HEK293 (cell line): Measurements from ENCODE around the gene MYCN.

Source experiments
- CTCF ChIA-PET: fragments of 350-600 bp; formaldehyde crosslinking; extraction: SDS; loops from one replicate; lab custom pipeline; 2021; ENCODE audit warnings: antibody characterized with exemption; lab: Yijun Ruan, JAX
- POLR2A ChIA-PET: fragments of 300-600 bp; formaldehyde crosslinking; extraction: SDS; loops from one replicate; lab custom pipeline; 2020; ENCODE audit warnings: antibody characterized with exemption, inconsistent platforms; lab: Yijun Ruan, JAX
- H3K27ac ChIP-seq: fragments of 200-500 bp; sonication (Bioruptor generic); 2 replicates; pipeline ENCODE4 v1.5.1; 2014; ENCODE audit warnings: low read depth, low read length, control low read depth, inconsistent platforms; ENCODE audit errors: extremely low read depth
- H3K36me3 ChIP-seq, 2 experiments: fragments of 200-500 bp in 1 of 2; sonication (Bioruptor generic) in 1 of 2; 1 replicate in 1 of 2; 2 replicates in 1 of 2; pipeline ENCODE4 v1.5.1; 2014 to 2017; ENCODE audit warnings: inconsistent platforms in 2 of 2, low read length in 2 of 2; ENCODE audit not compliant: control insufficient read depth in 2 of 2, insufficient read depth in 1 of 2
- H3K4me1 ChIP-seq: fragments of 200-500 bp; sonication (Bioruptor generic); 2 replicates; pipeline ENCODE4 v1.5.1; 2014; ENCODE audit warnings: mild to moderate bottlenecking, low read length, inconsistent platforms; ENCODE audit not compliant: control insufficient read depth, insufficient read depth
- H3K4me3 ChIP-seq: 2 replicates; pipeline ENCODE4 v1.5.1; 2011; ENCODE audit warnings: low read depth, mild to moderate bottlenecking, control low read depth, low read length, moderate library complexity
- H3K9me3 ChIP-seq: fragments of 200-500 bp; sonication (Bioruptor generic); 2 replicates; pipeline ENCODE4 v1.5.1; 2014; ENCODE audit warnings: low read depth, low read length, inconsistent platforms; ENCODE audit not compliant: control insufficient read depth, insufficient read depth
- BCL6B ChIP-seq: fragments of 450-650 bp; formaldehyde crosslinking; IDR thresholded peaks from 2 replicates; pipeline ENCODE4 v1.5.1; 2017; ENCODE audit warnings: missing biosample characterization, missing genetic modification characterization
- ELK4 ChIP-seq: IDR thresholded peaks from 2 replicates; pipeline ENCODE4 v1.6.1; 2011; ENCODE audit warnings: mild to moderate bottlenecking, low read depth, low read length, borderline replicate concordance
- GLI4 ChIP-seq: fragments of 450-650 bp; formaldehyde crosslinking; IDR thresholded peaks from 2 replicates; pipeline ENCODE4 v1.5.1; 2016; ENCODE audit warnings: missing biosample characterization, missing genetic modification characterization
- KLF16 ChIP-seq: fragments of 450-650 bp; formaldehyde crosslinking; IDR thresholded peaks from 2 replicates; pipeline ENCODE4 v1.5.1; 2017; ENCODE audit warnings: missing biosample characterization, missing genetic modification characterization
- REPIN1 ChIP-seq: fragments of 450-650 bp; formaldehyde crosslinking; IDR thresholded peaks from 2 replicates; pipeline ENCODE4 v1.5.1; 2017; ENCODE audit warnings: missing biosample characterization, missing genetic modification characterization, low read depth
- ZFP3 ChIP-seq: fragments of 450-650 bp; formaldehyde crosslinking; IDR thresholded peaks from 2 replicates; pipeline ENCODE4 v1.5.1; 2016; ENCODE audit warnings: low read depth, missing biosample characterization, missing genetic modification characterization
- ZIC2 ChIP-seq: fragments of 450-650 bp; formaldehyde crosslinking; IDR thresholded peaks from 2 replicates; pipeline ENCODE4 v1.5.1; 2016; ENCODE audit warnings: missing biosample characterization, missing genetic modification characterization
- ZNF112 ChIP-seq: fragments of 450-650 bp; formaldehyde crosslinking; IDR thresholded peaks from 2 replicates; pipeline ENCODE4 v1.5.0; 2017; ENCODE audit warnings: missing biosample characterization, missing genetic modification characterization
- ZNF184 ChIP-seq: fragments of 450-650 bp; IDR thresholded peaks from 2 replicates; pipeline ENCODE4 v1.5.1; 2018; ENCODE audit warnings: missing biosample characterization, mild to moderate bottlenecking, missing genetic modification characterization
- ZNF274 ChIP-seq, 2 experiments: fragments of 200-500 bp in 1 of 2; fragments of 450-650 bp in 1 of 2; sonication (Bioruptor generic) in 1 of 2; formaldehyde crosslinking in 1 of 2; IDR thresholded peaks; 2 replicates each; pipeline versions ENCODE4 v1.5.1 to v1.6.1; 2014 to 2016; ENCODE audit warnings: borderline replicate concordance in 1 of 2, inconsistent platforms in 1 of 2, low read length in 1 of 2, missing biosample characterization in 1 of 2, missing genetic modification characterization in 1 of 2
- ZNF335 ChIP-seq: fragments of 450-650 bp; formaldehyde crosslinking; conservative IDR thresholded peaks from 2 replicates; pipeline ENCODE4 v1.5.1; 2016; ENCODE audit warnings: missing biosample characterization, missing genetic modification characterization
- ZNF394 ChIP-seq: fragments of 450-650 bp; formaldehyde crosslinking; IDR thresholded peaks from 2 replicates; pipeline ENCODE4 v1.5.1; 2016; ENCODE audit warnings: missing biosample characterization, missing genetic modification characterization, mild to moderate bottlenecking, moderate library complexity, borderline replicate concordance
- ZNF404 ChIP-seq: fragments of 450-650 bp; formaldehyde crosslinking; IDR thresholded peaks from 2 replicates; pipeline ENCODE4 v1.5.1; 2017; ENCODE audit warnings: missing biosample characterization, missing genetic modification characterization
- ZNF426 ChIP-seq: fragments of 450-650 bp; formaldehyde crosslinking; IDR thresholded peaks from 2 replicates; pipeline ENCODE4 v1.5.1; 2017; ENCODE audit warnings: missing biosample characterization, missing genetic modification characterization, mild to moderate bottlenecking, inconsistent platforms, moderate library complexity
- ZNF560 ChIP-seq: fragments of 450-650 bp; formaldehyde crosslinking; IDR thresholded peaks from 2 replicates; pipeline ENCODE4 v1.5.1; 2017; ENCODE audit warnings: missing biosample characterization, missing genetic modification characterization, borderline replicate concordance
- ZNF677 ChIP-seq: fragments of 450-650 bp; IDR thresholded peaks from 2 replicates; pipeline ENCODE4 v1.5.0; 2018; ENCODE audit warnings: missing biosample characterization, mild to moderate bottlenecking, missing genetic modification characterization, moderate library complexity
- TF ChIP-seq, protein P1 (sequence below): fragments of 450-650 bp; formaldehyde crosslinking; IDR thresholded peaks from 2 replicates; pipeline ENCODE4 v1.5.1; 2016; ENCODE audit warnings: missing biosample characterization, missing genetic modification characterization, low read depth

MYCN gene

GRCh38 chr2:15980605-15981098 lies 40.3 kb downstream of the MYCN start:
- H3K27ac ChIP-seq: no peak overlapping the region

DNA sequence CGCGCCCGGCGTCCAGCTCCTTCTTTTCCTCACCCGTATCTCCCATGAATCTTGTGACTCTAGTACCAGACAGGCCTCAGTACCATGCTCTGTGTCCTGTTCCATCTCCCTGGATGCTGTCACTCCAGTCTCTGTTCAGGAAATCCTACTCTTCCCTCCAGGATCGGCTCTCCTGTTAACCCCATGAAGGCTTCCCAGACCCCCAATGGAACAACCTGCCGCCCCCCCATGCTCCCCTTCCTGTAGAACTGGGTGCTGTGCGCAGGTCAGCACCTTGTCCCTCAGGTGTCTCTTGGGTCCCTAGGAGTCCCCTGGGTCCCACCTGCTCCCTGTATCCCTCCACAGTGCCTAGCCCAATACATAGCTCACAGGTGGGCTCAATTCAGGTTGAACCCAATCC lies 41.3 kb downstream of the MYCN start:
- no peaks in the 10 kb centered on the region for H3K4me1 ChIP-seq
- TF ChIP-seq ZNF112 (tag by site-specific recombination): no peak
- no peak for TF ChIP-seq ZNF560 (tag by site-specific recombination)
- TF ChIP-seq ZNF426 (tag by site-specific recombination): no peak
- no peak for TF ChIP-seq ZNF677 (tag by site-specific recombination)
- TF ChIP-seq ELK4: no peak
- no peak for TF ChIP-seq ZNF184
- TF ChIP-seq ZNF394 (tag by site-specific recombination): no peak
- no peak for TF ChIP-seq ZNF274 (IDR thresholded peaks at IDR 0.05; ENCODE audit: low read length)
- no peak for TF ChIP-seq ZNF274 (tag by site-specific recombination; IDR thresholded peaks at IDR 0.05; ENCODE audit: borderline replicate concordance)
- no peak overlapping the region for H3K4me3 ChIP-seq
- H3K27ac ChIP-seq: no peak overlapping the region
- no peaks in the 10 kb centered on the region for H3K36me3 ChIP-seq
- ChIA-PET POLR2A (no interaction called here), CTCF (no interaction called here)
- H3K9me3 ChIP-seq: no peaks in the 10 kb centered on the region

More at GRCh38 chr2:15980605-15981098, 40.3 kb downstream of the MYCN start:
- no peaks in the 10 kb centered on the region for H3K4me1 ChIP-seq
- H3K36me3 ChIP-seq: no peaks in the 10 kb centered on the region
- CTCF ChIA-PET: no interaction called here
- no peak overlapping the region for H3K4me3 ChIP-seq
- TF ChIP-seq KLF16: no peak
- no peak for TF ChIP-seq BCL6B
- no peak for TF ChIP-seq ZNF404
- TF ChIP-seq GLI4 (tag by site-specific recombination): no peak
- TF ChIP-seq ZNF335 (tag by site-specific recombination): no peak
- no peak for TF ChIP-seq REPIN1 (tag by site-specific recombination)
- no peak for TF ChIP-seq ZFP3 (tag by site-specific recombination)
- TF ChIP-seq, protein P1, sequence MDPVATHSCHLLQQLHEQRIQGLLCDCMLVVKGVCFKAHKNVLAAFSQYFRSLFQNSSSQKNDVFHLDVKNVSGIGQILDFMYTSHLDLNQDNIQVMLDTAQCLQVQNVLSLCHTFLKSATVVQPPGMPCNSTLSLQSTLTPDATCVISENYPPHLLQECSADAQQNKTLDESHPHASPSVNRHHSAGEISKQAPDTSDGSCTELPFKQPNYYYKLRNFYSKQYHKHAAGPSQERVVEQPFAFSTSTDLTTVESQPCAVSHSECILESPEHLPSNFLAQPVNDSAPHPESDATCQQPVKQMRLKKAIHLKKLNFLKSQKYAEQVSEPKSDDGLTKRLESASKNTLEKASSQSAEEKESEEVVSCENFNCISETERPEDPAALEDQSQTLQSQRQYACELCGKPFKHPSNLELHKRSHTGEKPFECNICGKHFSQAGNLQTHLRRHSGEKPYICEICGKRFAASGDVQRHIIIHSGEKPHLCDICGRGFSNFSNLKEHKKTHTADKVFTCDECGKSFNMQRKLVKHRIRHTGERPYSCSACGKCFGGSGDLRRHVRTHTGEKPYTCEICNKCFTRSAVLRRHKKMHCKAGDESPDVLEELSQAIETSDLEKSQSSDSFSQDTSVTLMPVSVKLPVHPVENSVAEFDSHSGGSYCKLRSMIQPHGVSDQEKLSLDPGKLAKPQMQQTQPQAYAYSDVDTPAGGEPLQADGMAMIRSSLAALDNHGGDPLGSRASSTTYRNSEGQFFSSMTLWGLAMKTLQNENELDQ: no peak
- TF ChIP-seq ZIC2 (tag by site-specific recombination): no peak
- POLR2A ChIA-PET: no interaction called here
- H3K9me3 ChIP-seq: no peaks in the 10 kb centered on the region
